GM12864 (cell line): ENCODE data around the gene ZNF319.

Experiments
- DNase-seq: peaks from one replicate; pipeline ENCODE4 v3.0.0-alpha.2; 2011; ENCODE audit warnings: low read depth
- H3K4me3 ChIP-seq: 2 replicates; pipeline ENCODE4 v1.5.1; 2011; ENCODE audit warnings: mild to moderate bottlenecking, low read depth, low read length, control low read depth
- CTCF ChIP-seq: IDR thresholded peaks from 2 replicates; pipeline ENCODE4 v1.5.1; 2011; ENCODE audit warnings: low read depth, mild to moderate bottlenecking, moderate library complexity, low read length, control low read depth, inconsistent platforms; ENCODE audit errors: missing control alignments

The ZNF319 gene

GRCh38 chr16:57955572-57956188 lies 44.8 kb downstream of the ZNF319 start:
- no peak overlapping the region for H3K4me3 ChIP-seq
- no peak for DNase-seq
- TF ChIP-seq CTCF: no peak

GRCh38 chr16:57953857-57954256 lies 46.6 kb downstream of the ZNF319 start:
- no peak overlapping the region for H3K4me3 ChIP-seq
- no peak for DNase-seq
- no peak for TF ChIP-seq CTCF

- DNase-seq: no peak
- TF ChIP-seq CTCF: no peak
- no peak overlapping the region for H3K4me3 ChIP-seq
These were observed 47.6 kb downstream of the ZNF319 start for GRCh38 chr16:57952909-57953308.

- no peak overlapping the region for H3K4me3 ChIP-seq
- no peak for TF ChIP-seq CTCF
- no peak for DNase-seq
These were observed 49.1 kb downstream of the ZNF319 start for GRCh38 chr16:57951204-57951960.

- no peak overlapping the region for H3K4me3 ChIP-seq
- no peak for TF ChIP-seq CTCF
- no peak for DNase-seq
These were observed 50.1 kb downstream of the ZNF319 start for GRCh38 chr16:57950382-57950781.

GRCh38 chr16:57949595-57950238 lies 50.8 kb downstream of the ZNF319 start:
- no peak overlapping the region for H3K4me3 ChIP-seq
- DNase-seq: no peak
- no peak for TF ChIP-seq CTCF

- no peak for DNase-seq
- no peak for TF ChIP-seq CTCF
These were observed 51.5 kb downstream of the ZNF319 start for GRCh38 chr16:57949013-57949412.

More at GRCh38 chr16:57949013-57949412, 51.5 kb downstream of the ZNF319 start:
- H3K4me3 ChIP-seq: no peak overlapping the region
